ENCODE data around the gene CAPZA2. TPM values are rescaled to one million over a fixed set of nuclear protein-coding genes. Genes with fewer than 3 reads are reported as not detected.
"Not testable (repeated sequence)": the region's sequence is repeated elsewhere in the genome, so short reads cannot be mapped to it uniquely, and the experiment has no call there.

Gene CAPZA2
- total RNA-seq, 1 donor from 2014 or later, result 69.8 TPM

DNA sequence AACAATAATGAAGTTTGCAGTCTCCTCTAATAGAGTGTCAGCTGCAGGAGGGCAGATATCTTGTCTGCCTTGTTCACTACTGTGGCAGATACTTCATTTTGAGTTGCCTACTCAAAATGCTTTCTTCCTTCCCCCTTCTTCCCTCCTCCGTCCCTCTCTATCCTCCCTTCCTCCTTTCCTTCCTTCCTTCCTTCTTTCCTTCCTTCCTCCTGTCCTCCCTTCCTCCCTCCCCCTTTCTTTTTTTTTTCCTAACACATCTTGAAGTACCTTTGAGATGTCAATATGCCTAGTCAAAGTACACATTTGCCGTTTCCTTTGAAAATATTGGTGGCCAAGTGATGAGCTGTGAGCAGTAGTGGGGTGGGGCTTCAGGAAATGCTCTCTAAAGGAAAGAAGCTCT lies 72.2 kb downstream of the CAPZA2 start:
- TF ChIP-seq, protein P1, sequence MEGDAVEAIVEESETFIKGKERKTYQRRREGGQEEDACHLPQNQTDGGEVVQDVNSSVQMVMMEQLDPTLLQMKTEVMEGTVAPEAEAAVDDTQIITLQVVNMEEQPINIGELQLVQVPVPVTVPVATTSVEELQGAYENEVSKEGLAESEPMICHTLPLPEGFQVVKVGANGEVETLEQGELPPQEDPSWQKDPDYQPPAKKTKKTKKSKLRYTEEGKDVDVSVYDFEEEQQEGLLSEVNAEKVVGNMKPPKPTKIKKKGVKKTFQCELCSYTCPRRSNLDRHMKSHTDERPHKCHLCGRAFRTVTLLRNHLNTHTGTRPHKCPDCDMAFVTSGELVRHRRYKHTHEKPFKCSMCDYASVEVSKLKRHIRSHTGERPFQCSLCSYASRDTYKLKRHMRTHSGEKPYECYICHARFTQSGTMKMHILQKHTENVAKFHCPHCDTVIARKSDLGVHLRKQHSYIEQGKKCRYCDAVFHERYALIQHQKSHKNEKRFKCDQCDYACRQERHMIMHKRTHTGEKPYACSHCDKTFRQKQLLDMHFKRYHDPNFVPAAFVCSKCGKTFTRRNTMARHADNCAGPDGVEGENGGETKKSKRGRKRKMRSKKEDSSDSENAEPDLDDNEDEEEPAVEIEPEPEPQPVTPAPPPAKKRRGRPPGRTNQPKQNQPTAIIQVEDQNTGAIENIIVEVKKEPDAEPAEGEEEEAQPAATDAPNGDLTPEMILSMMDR (IDR thresholded peaks at IDR 0.05; ENCODE audit: insufficient read depth, low read length, poor library complexity, severe bottlenecking), result no peak
- no peaks in the 10 kb centered on the region for H3K27me3 ChIP-seq (ENCODE audit: control insufficient read depth, insufficient read depth, low read length)
- no peak overlapping the region for H3K4me3 ChIP-seq (ENCODE audit: low read depth, low read length)
- DNase-seq (ENCODE audit: low read depth), result no peak
- H3K36me3 ChIP-seq (ENCODE audit: control insufficient read depth, insufficient read depth, low read length), result no peaks in the 10 kb centered on the region

GRCh38 chr7:116936844-116937243 lies 74.5 kb downstream of the CAPZA2 start:
- not testable (repeated sequence) for H3K27me3 ChIP-seq (ENCODE audit: control insufficient read depth, insufficient read depth, low read length)

GRCh38 chr7:116938678-116939077 lies 76.3 kb downstream of the CAPZA2 start:
- TF ChIP-seq, protein P1 (IDR thresholded peaks at IDR 0.05; ENCODE audit: insufficient read depth, low read length, poor library complexity, severe bottlenecking), result no peak
- no peak for DNase-seq (ENCODE audit: low read depth)
- Histone ChIP-seq H3K36me3 (ENCODE audit: control insufficient read depth, insufficient read depth, low read length) (no peaks in the 10 kb centered on the region), H3K27me3 (ENCODE audit: control insufficient read depth, insufficient read depth, low read length) (no peaks in the 10 kb centered on the region), H3K4me3 (ENCODE audit: low read depth, low read length) (no peak overlapping the region)

More at GRCh38 chr7:116936844-116937243, 74.5 kb downstream of the CAPZA2 start:
- H3K4me3 ChIP-seq (ENCODE audit: low read depth, low read length); DNase-seq (ENCODE audit: low read depth); H3K36me3 ChIP-seq (ENCODE audit: control insufficient read depth, insufficient read depth, low read length): not testable (repeated sequence)

DNA sequence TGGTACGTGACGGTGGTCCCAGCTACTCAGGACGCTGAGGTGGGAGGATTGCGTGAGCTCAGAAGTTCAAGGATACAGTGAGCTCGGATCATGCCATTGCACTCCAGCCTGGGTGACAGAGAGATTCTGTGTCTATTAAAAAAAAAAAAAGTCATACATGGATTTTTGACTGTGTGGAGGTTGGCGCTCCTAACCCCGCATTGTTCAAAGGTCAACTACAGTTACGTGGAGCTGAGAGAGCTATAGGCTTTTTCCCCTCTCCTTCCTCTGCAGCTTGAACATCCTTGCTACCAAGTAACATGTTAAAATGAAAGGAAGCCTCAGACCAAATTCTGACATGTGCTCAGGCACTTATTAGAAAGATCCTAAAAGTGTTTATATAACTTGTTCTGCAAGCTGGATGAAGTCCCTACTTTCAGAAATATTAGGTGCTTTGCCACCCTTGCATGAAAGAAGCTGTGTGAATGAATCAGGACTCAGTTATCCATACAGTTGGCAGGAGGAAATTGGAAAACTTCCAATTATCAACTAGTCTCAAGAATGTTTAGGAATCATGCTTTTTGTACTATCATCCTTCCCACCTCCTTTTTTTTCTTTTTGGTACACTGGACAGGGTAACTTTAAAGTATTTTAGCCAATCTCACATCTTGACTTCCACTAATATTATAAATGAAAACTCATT lies 78.4 kb downstream of the CAPZA2 start:
- Histone ChIP-seq H3K4me3 (ENCODE audit: low read depth, low read length) (no peak overlapping the region), H3K27me3 (ENCODE audit: control insufficient read depth, insufficient read depth, low read length) (no peaks in the 10 kb centered on the region), H3K36me3 (ENCODE audit: control insufficient read depth, insufficient read depth, low read length) (no peaks in the 10 kb centered on the region)
- TF ChIP-seq, protein P1 (IDR thresholded peaks at IDR 0.05; ENCODE audit: insufficient read depth, low read length, poor library complexity, severe bottlenecking), result no peak
- no peak for DNase-seq (ENCODE audit: low read depth)

DNA sequence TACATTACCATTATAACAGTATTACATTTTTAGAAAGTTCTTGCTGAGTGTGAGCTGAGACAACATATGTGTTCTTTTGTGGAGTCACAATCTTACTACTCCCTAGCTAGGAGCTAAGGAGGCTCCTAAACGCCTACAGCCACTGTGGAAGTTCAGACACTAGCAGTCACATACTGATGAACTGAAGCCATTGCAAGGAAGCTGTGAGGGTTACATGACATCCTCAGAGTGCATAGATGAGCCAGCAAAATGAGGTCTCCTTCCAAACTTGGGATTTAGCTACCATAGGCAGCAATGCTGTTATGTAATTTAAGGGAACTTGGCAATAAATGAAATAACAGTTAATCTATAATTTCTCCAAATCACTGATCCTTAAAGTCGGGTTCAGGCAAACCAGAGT lies 80.1 kb downstream of the CAPZA2 start:
- no peak overlapping the region for H3K4me3 ChIP-seq (ENCODE audit: low read depth, low read length)

DNA sequence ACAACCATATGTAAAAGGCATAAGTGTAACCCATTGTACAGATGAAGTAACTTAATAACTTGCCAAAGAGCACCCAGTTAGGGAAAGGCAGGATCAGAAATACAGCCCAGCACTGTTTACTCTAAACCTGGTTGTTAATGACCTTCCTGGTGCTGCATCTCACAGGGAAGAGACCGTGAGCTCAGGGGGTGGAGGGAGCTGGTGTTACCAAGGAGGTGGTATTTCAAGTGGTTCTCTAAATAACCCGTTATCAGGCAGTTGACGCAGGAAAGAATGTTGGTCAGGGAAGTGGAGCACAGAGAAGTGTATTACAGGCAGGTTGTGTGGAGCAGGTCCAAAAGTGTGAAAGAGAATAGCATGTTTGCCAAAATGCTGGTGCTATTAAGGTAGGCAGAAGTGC lies 86.5 kb downstream of the CAPZA2 start:
- Histone ChIP-seq H3K4me3 (ENCODE audit: low read depth, low read length) (no peak overlapping the region), H3K36me3 (ENCODE audit: control insufficient read depth, insufficient read depth, low read length) (no peaks in the 10 kb centered on the region), H3K27me3 (ENCODE audit: control insufficient read depth, insufficient read depth, low read length) (no peaks in the 10 kb centered on the region)
- TF ChIP-seq, protein P1 (IDR thresholded peaks at IDR 0.05; ENCODE audit: insufficient read depth, low read length, poor library complexity, severe bottlenecking), result no peak
- no peak for DNase-seq (ENCODE audit: low read depth)

More for the DNA sequence above, 80.1 kb downstream of the CAPZA2 start:
- TF ChIP-seq, protein P1 (IDR thresholded peaks at IDR 0.05; ENCODE audit: insufficient read depth, low read length, poor library complexity, severe bottlenecking), result no peak
- DNase-seq (ENCODE audit: low read depth), result no peak
- Histone ChIP-seq H3K36me3 (ENCODE audit: control insufficient read depth, insufficient read depth, low read length) (no peaks in the 10 kb centered on the region), H3K27me3 (ENCODE audit: control insufficient read depth, insufficient read depth, low read length) (no peaks in the 10 kb centered on the region)

Measured in kidney epithelial cell (primary cell).